ENCODE results near the gene GRIK2. TPM values are rescaled to one million over a fixed set of nuclear protein-coding genes. Genes with fewer than 3 reads are reported as not detected.

The GRIK2 gene
- total RNA-seq, 2 experiments from 2014 or later: not detected

- Mint-ChIP-seq H3K9me3 (no peaks in the 10 kb centered on the region), H3K4me3 (no peak overlapping the region), H3K27me3 (no peaks in the 10 kb centered on the region), H3K27ac (no peak overlapping the region), H3K36me3 (no peaks in the 10 kb centered on the region), H3K4me1 (ENCODE audit: low read depth) (no peaks in the 10 kb centered on the region)
- intact Hi-C loops (cut with micrococcal nuclease): no loop called here
- ChIA-PET CTCF (no interaction called here), POLR2A (no interaction called here)
- DNase-seq: no peak
These were observed 91.3 kb downstream of the GRIK2 start for GRCh38 chr6:101484781-101485180.

- DNase-seq: no peak
- no peak overlapping the region for H3K4me3 Mint-ChIP-seq
- POLR2A ChIA-PET: no interaction called here
- peaks cover 2% of the 10 kb centered on the region for H3K9me3 Mint-ChIP-seq
- H3K4me1 Mint-ChIP-seq (ENCODE audit: low read depth): no peaks in the 10 kb centered on the region
- intact Hi-C loops (cut with micrococcal nuclease): no loop called here
- no peaks in the 10 kb centered on the region for H3K27me3 Mint-ChIP-seq
- no peaks in the 10 kb centered on the region for H3K36me3 Mint-ChIP-seq
- no peak overlapping the region for H3K27ac Mint-ChIP-seq
- CTCF ChIA-PET: no interaction called here
These were observed 92.6 kb downstream of the GRIK2 start for GRCh38 chr6:101486124-101486523.

GRCh38 chr6:101486726-101487125 lies 93.2 kb downstream of the GRIK2 start:
- H3K27ac Mint-ChIP-seq: no peak overlapping the region
- no peak overlapping the region for H3K4me3 Mint-ChIP-seq
- no peaks in the 10 kb centered on the region for H3K27me3 Mint-ChIP-seq
- no peaks in the 10 kb centered on the region for H3K36me3 Mint-ChIP-seq
- peaks cover 2% of the 10 kb centered on the region for H3K9me3 Mint-ChIP-seq
- H3K4me1 Mint-ChIP-seq (ENCODE audit: low read depth): no peaks in the 10 kb centered on the region
- ChIA-PET CTCF (no interaction called here), POLR2A (no interaction called here)
- no peak for DNase-seq
- intact Hi-C loops (cut with micrococcal nuclease): no loop called here

GRCh38 chr6:101489456-101489855 lies 95.9 kb downstream of the GRIK2 start:
- Mint-ChIP-seq H3K4me1 (ENCODE audit: low read depth) (no peaks in the 10 kb centered on the region), H3K4me3 (no peak overlapping the region), H3K27me3 (no peaks in the 10 kb centered on the region), H3K9me3 (peaks cover 2% of the 10 kb centered on the region), H3K27ac (no peak overlapping the region), H3K36me3 (no peaks in the 10 kb centered on the region)
- DNase-seq: no peak
- intact Hi-C loops (cut with micrococcal nuclease): no loop called here
- POLR2A ChIA-PET: no interaction called here
- CTCF ChIA-PET: no interaction called here

GRCh38 chr6:101490857-101491256 lies 97.3 kb downstream of the GRIK2 start:
- no peaks in the 10 kb centered on the region for H3K36me3 Mint-ChIP-seq
- intact Hi-C loops (cut with micrococcal nuclease): no loop called here
- no peaks in the 10 kb centered on the region for H3K4me1 Mint-ChIP-seq (ENCODE audit: low read depth)
- H3K9me3 Mint-ChIP-seq: peaks cover 2% of the 10 kb centered on the region
- POLR2A ChIA-PET: no interaction called here
- CTCF ChIA-PET: no interaction called here
- DNase-seq: no peak
- H3K27ac Mint-ChIP-seq: no peak overlapping the region
- no peak overlapping the region for H3K4me3 Mint-ChIP-seq
- H3K27me3 Mint-ChIP-seq: no peaks in the 10 kb centered on the region

GRCh38 chr6:101502818-101503217 lies 109.3 kb downstream of the GRIK2 start:
- no peak overlapping the region for H3K4me3 Mint-ChIP-seq

GRCh38 chr6:101509536-101509935 lies 116.0 kb downstream of the GRIK2 start:
- intact Hi-C loops (cut with micrococcal nuclease): no loop called here
- ChIA-PET CTCF (no interaction called here), POLR2A (no interaction called here)
- Mint-ChIP-seq H3K4me1 (ENCODE audit: low read depth) (no peaks in the 10 kb centered on the region), H3K27me3 (no peaks in the 10 kb centered on the region), H3K36me3 (no peaks in the 10 kb centered on the region), H3K4me3 (no peak overlapping the region), H3K9me3 (no peaks in the 10 kb centered on the region), H3K27ac (no peak overlapping the region)
- no peak for DNase-seq

More at GRCh38 chr6:101502818-101503217, 109.3 kb downstream of the GRIK2 start:
- ChIA-PET CTCF (no interaction called here), POLR2A (no interaction called here)
- Mint-ChIP-seq H3K27ac (no peak overlapping the region), H3K4me1 (ENCODE audit: low read depth) (no peaks in the 10 kb centered on the region), H3K9me3 (peaks cover 2% of the 10 kb centered on the region), H3K27me3 (no peaks in the 10 kb centered on the region), H3K36me3 (no peaks in the 10 kb centered on the region)
- DNase-seq: no peak
- intact Hi-C loops (cut with micrococcal nuclease): no loop called here

GRCh38 chr6:101513181-101513580 lies 119.7 kb downstream of the GRIK2 start:
- no peak for DNase-seq
- Mint-ChIP-seq H3K27ac (no peak overlapping the region), H3K4me3 (no peak overlapping the region), H3K4me1 (ENCODE audit: low read depth) (no peaks in the 10 kb centered on the region), H3K27me3 (no peaks in the 10 kb centered on the region), H3K36me3 (no peaks in the 10 kb centered on the region), H3K9me3 (peaks cover 3% of the 10 kb centered on the region)
- POLR2A ChIA-PET: no interaction called here
- CTCF ChIA-PET: no interaction called here
- intact Hi-C loops (cut with micrococcal nuclease): no loop called here

GRCh38 chr6:101516578-101516977 lies 123.1 kb downstream of the GRIK2 start:
- Mint-ChIP-seq H3K27me3 (no peaks in the 10 kb centered on the region), H3K27ac (no peak overlapping the region), H3K4me1 (ENCODE audit: low read depth) (no peaks in the 10 kb centered on the region), H3K9me3 (peaks cover 3% of the 10 kb centered on the region), H3K4me3 (no peak overlapping the region), H3K36me3 (no peaks in the 10 kb centered on the region)
- intact Hi-C loops (cut with micrococcal nuclease): no loop called here
- DNase-seq: no peak
- ChIA-PET POLR2A (no interaction called here), CTCF (no interaction called here)

- intact Hi-C loops (cut with micrococcal nuclease): no loop called here
- H3K27ac Mint-ChIP-seq: no peak overlapping the region
- H3K9me3 Mint-ChIP-seq: peaks cover 3% of the 10 kb centered on the region
- CTCF ChIA-PET: no interaction called here
- H3K36me3 Mint-ChIP-seq: no peaks in the 10 kb centered on the region
- POLR2A ChIA-PET: no interaction called here
- H3K4me3 Mint-ChIP-seq: no peak overlapping the region
- DNase-seq: no peak
- no peaks in the 10 kb centered on the region for H3K4me1 Mint-ChIP-seq (ENCODE audit: low read depth)
- no peaks in the 10 kb centered on the region for H3K27me3 Mint-ChIP-seq
These were observed 124.1 kb downstream of the GRIK2 start for GRCh38 chr6:101517632-101518031.

- intact Hi-C loops (cut with micrococcal nuclease): no loop called here
- H3K27me3 Mint-ChIP-seq: no peaks in the 10 kb centered on the region
- H3K4me1 Mint-ChIP-seq (ENCODE audit: low read depth): no peaks in the 10 kb centered on the region
- H3K27ac Mint-ChIP-seq: no peak overlapping the region
- ChIA-PET POLR2A (no interaction called here), CTCF (no interaction called here)
- H3K9me3 Mint-ChIP-seq: peaks cover 8% of the 10 kb centered on the region
- no peak overlapping the region for H3K4me3 Mint-ChIP-seq
- no peaks in the 10 kb centered on the region for H3K36me3 Mint-ChIP-seq
- DNase-seq: no peak
These were observed 128.7 kb downstream of the GRIK2 start for GRCh38 chr6:101522254-101522653.

GRCh38 chr6:101527467-101527866 lies 134.0 kb downstream of the GRIK2 start:
- no peaks in the 10 kb centered on the region for H3K4me1 Mint-ChIP-seq (ENCODE audit: low read depth)
- no peak overlapping the region for H3K4me3 Mint-ChIP-seq
- intact Hi-C loops (cut with micrococcal nuclease): no loop called here
- CTCF ChIA-PET: no interaction called here
- no peak for DNase-seq
- POLR2A ChIA-PET: no interaction called here
- no peak overlapping the region for H3K27ac Mint-ChIP-seq
- H3K27me3 Mint-ChIP-seq: no peaks in the 10 kb centered on the region
- H3K9me3 Mint-ChIP-seq: peaks cover 11% of the 10 kb centered on the region
- H3K36me3 Mint-ChIP-seq: no peaks in the 10 kb centered on the region

GRCh38 chr6:101528801-101529200 lies 135.3 kb downstream of the GRIK2 start:
- ChIA-PET CTCF (no interaction called here), POLR2A (no interaction called here)
- Mint-ChIP-seq H3K4me3 (no peak overlapping the region), H3K4me1 (ENCODE audit: low read depth) (no peaks in the 10 kb centered on the region), H3K27ac (no peak overlapping the region), H3K27me3 (no peaks in the 10 kb centered on the region), H3K36me3 (no peaks in the 10 kb centered on the region), H3K9me3 (peaks cover 8% of the 10 kb centered on the region)
- DNase-seq: no peak
- intact Hi-C loops (cut with micrococcal nuclease): no loop called here

GRCh38 chr6:101531538-101531937 lies 138.0 kb downstream of the GRIK2 start:
- H3K4me1 Mint-ChIP-seq (ENCODE audit: low read depth): no peaks in the 10 kb centered on the region
- no peak overlapping the region for H3K4me3 Mint-ChIP-seq
- H3K9me3 Mint-ChIP-seq: peaks cover 5% of the 10 kb centered on the region
- no peak for DNase-seq
- intact Hi-C loops (cut with micrococcal nuclease): no loop called here
- CTCF ChIA-PET: no interaction called here
- no peaks in the 10 kb centered on the region for H3K27me3 Mint-ChIP-seq
- no peaks in the 10 kb centered on the region for H3K36me3 Mint-ChIP-seq
- POLR2A ChIA-PET: no interaction called here
- no peak overlapping the region for H3K27ac Mint-ChIP-seq
